Astrocyte of the cerebellum (primary cell): ENCODE measurements around the gene CALHM4.

Source experiments
- DNase-seq: peaks from one replicate; pipeline ENCODE4 v3.0.0-alpha.2; 2011; ENCODE audit warnings: low read depth
- H3K4me3 ChIP-seq: 2 replicates; pipeline ENCODE4 v1.5.1; 2011; ENCODE audit warnings: mild to moderate bottlenecking, low read depth, low read length, moderate library complexity
- CTCF ChIP-seq: IDR thresholded peaks from 2 replicates; pipeline ENCODE4 v1.5.1; 2012; ENCODE audit warnings: low read length, low read depth, moderate library complexity, mild to moderate bottlenecking; ENCODE audit errors: missing control alignments
- in situ Hi-C: cut with HindIII; loops from 2 replicates; pipeline ENCODE4 v1.10.0; 2017; ENCODE audit warnings: low sequenced_read_pairs

The CALHM4 gene

GRCh38 chr6:116528133-116528532, 25.4 kb upstream of the CALHM4 start:
- in situ Hi-C loops, result no loop called here
- DNase-seq, result no peak
- no peak for TF ChIP-seq CTCF
- no peak overlapping the region for H3K4me3 ChIP-seq

- no peak overlapping the region for H3K4me3 ChIP-seq
- DNase-seq, result no peak
- TF ChIP-seq CTCF, result no peak
- in situ Hi-C loops, result no loop called here
Measured at GRCh38 chr6:116528780-116529179, 24.8 kb upstream of the CALHM4 start.

GRCh38 chr6:116529466-116530290, 23.9 kb upstream of the CALHM4 start:
- TF ChIP-seq CTCF, result no peak
- H3K4me3 ChIP-seq, result no peak overlapping the region
- in situ Hi-C loops, result no loop called here
- no peak for DNase-seq

- peak; percentile 34 for DNase-seq
- in situ Hi-C loops, result no loop called here
- H3K4me3 ChIP-seq, result no peak overlapping the region
- no peak for TF ChIP-seq CTCF
Measured at GRCh38 chr6:116530436-116530835, 23.1 kb upstream of the CALHM4 start.

GRCh38 chr6:116531675-116532570, 21.6 kb upstream of the CALHM4 start:
- peak; percentile 65 for TF ChIP-seq CTCF
- DNase-seq, result peak; percentile 64
- in situ Hi-C loops, result no loop called here

GRCh38 chr6:116533233-116533957, 20.2 kb upstream of the CALHM4 start:
- in situ Hi-C loops, result no loop called here
- TF ChIP-seq CTCF, result no peak
- H3K4me3 ChIP-seq, result no peak overlapping the region
- no peak for DNase-seq

More at GRCh38 chr6:116531675-116532570, 21.6 kb upstream of the CALHM4 start:
- H3K4me3 ChIP-seq, result no peak overlapping the region
